Mesenchymal stem cell (in vitro differentiated cells and primary cell): ENCODE data around the gene NRP2.
A peak's percentile ranks its signal among the peaks of the same experiment; 100 is the strongest.

ENCODE experiments used
- DNase-seq: peaks from one replicate; pipeline ENCODE4 v3.0.0-alpha.2; 2013
- H2AFZ ChIP-seq: one replicate; pipeline ENCODE4 v1.6.1; 2013; ENCODE audit warnings: low read depth, mild to moderate bottlenecking, control low read depth, inconsistent platforms, low read length, moderate library complexity
- H2AK5ac ChIP-seq: 2 replicates; pipeline ENCODE4 v1.6.1; 2013; ENCODE audit warnings: low read length, moderate library complexity, mild to moderate bottlenecking, inconsistent platforms; ENCODE audit not compliant: severe bottlenecking
- H2BK120ac ChIP-seq: one replicate; pipeline ENCODE4 v1.6.1; 2013; ENCODE audit warnings: low read depth, mild to moderate bottlenecking, inconsistent platforms, low read length, moderate library complexity
- H2BK12ac ChIP-seq, 2 experiments: one replicate each; pipeline ENCODE4 v1.6.1; 2013; ENCODE audit warnings: inconsistent platforms in 2 of 2, low read length in 2 of 2, mild to moderate bottlenecking in 2 of 2, moderate library complexity in 2 of 2, control low read depth in 1 of 2
- H2BK15ac ChIP-seq: one replicate; pipeline ENCODE4 v1.6.1; 2013; ENCODE audit warnings: mild to moderate bottlenecking, low read depth, inconsistent platforms; ENCODE audit not compliant: poor library complexity, severe bottlenecking
- H2BK5ac ChIP-seq: 2 replicates; pipeline ENCODE4 v1.6.1; 2013; ENCODE audit warnings: low read depth, mild to moderate bottlenecking, low read length, control low read depth, inconsistent platforms; ENCODE audit not compliant: poor library complexity, severe bottlenecking
- H3K14ac ChIP-seq, 2 experiments: one replicate each; pipeline ENCODE4 v1.6.1; 2013; ENCODE audit warnings: inconsistent platforms in 2 of 2, low read length in 2 of 2, control low read depth in 1 of 2, mild to moderate bottlenecking in 1 of 2, moderate library complexity in 1 of 2
- H3K18ac ChIP-seq, 2 experiments: one replicate each; pipeline ENCODE4 v1.6.1; 2013; ENCODE audit warnings: inconsistent platforms in 2 of 2, low read length in 2 of 2, control low read depth in 1 of 2, low read depth in 1 of 2, mild to moderate bottlenecking in 1 of 2
- H3K23ac ChIP-seq, 2 experiments: one replicate each; pipeline ENCODE4 v1.6.1; 2013; ENCODE audit warnings: inconsistent platforms in 2 of 2, low read length in 2 of 2, mild to moderate bottlenecking in 2 of 2, moderate library complexity in 2 of 2, control low read depth in 1 of 2
- H3K27ac ChIP-seq: 2 replicates; pipeline ENCODE4 v1.5.1; 2013; ENCODE audit warnings: mild to moderate bottlenecking, moderate library complexity, low read length, control low read depth, inconsistent platforms; ENCODE audit not compliant: poor library complexity, severe bottlenecking
- H3K27me3 ChIP-seq, 2 experiments: 2 replicates each; pipeline versions ENCODE4 v1.6.1 to v1.7.0; 2013; ENCODE audit warnings: low read length in 2 of 2, mild to moderate bottlenecking in 2 of 2, moderate library complexity in 2 of 2, control low read depth in 1 of 2, inconsistent platforms in 1 of 2; ENCODE audit not compliant: control insufficient read depth in 1 of 2, insufficient read depth in 1 of 2
- H3K36me3 ChIP-seq, 2 experiments: 2 replicates each; pipeline versions ENCODE4 v1.6.1 to v1.7.0; 2013; ENCODE audit warnings: low read length in 2 of 2, control low read depth in 1 of 2, inconsistent platforms in 1 of 2, low read depth in 1 of 2, mild to moderate bottlenecking in 1 of 2; ENCODE audit not compliant: insufficient read depth in 2 of 2, control insufficient read depth in 1 of 2
- H3K4ac ChIP-seq, 2 experiments: one replicate each; pipeline ENCODE4 v1.6.1; 2013; ENCODE audit warnings: inconsistent platforms in 2 of 2, low read length in 2 of 2, mild to moderate bottlenecking in 2 of 2, moderate library complexity in 2 of 2, control low read depth in 1 of 2, low read depth in 1 of 2
- H3K4me1 ChIP-seq: 2 replicates; pipeline ENCODE4 v1.6.1; 2013; ENCODE audit warnings: low read depth, low read length, control low read depth; ENCODE audit not compliant: control insufficient read depth, insufficient read depth
- H3K4me2 ChIP-seq: 2 replicates; pipeline ENCODE4 v1.6.1; 2013; ENCODE audit warnings: low read length, mild to moderate bottlenecking, inconsistent platforms; ENCODE audit not compliant: poor library complexity, severe bottlenecking
- H3K4me3 ChIP-seq, 2 experiments: 2 replicates each; pipeline versions ENCODE4 v1.5.1 to v1.7.0; 2013; ENCODE audit warnings: low read length in 2 of 2, mild to moderate bottlenecking in 2 of 2, control low read depth in 1 of 2, low read depth in 1 of 2; ENCODE audit not compliant: insufficient read depth in 1 of 2
- H3K79me1 ChIP-seq: replicated peaks from 2 replicates; pipeline ENCODE4 v1.6.1; 2013; ENCODE audit warnings: mild to moderate bottlenecking, control low read depth, low read length, inconsistent platforms; ENCODE audit not compliant: poor library complexity, severe bottlenecking
- H3K9ac ChIP-seq: 2 replicates; pipeline ENCODE4 v1.7.0; 2013; ENCODE audit warnings: mild to moderate bottlenecking, low read length, moderate library complexity
- H3K9me3 ChIP-seq: 2 replicates; pipeline ENCODE4 v1.7.0; 2013; ENCODE audit warnings: mild to moderate bottlenecking, low read length; ENCODE audit not compliant: control insufficient read depth
- H4K8ac ChIP-seq: one replicate; pipeline ENCODE4 v1.6.1; 2013; ENCODE audit warnings: inconsistent platforms, mild to moderate bottlenecking, low read length, moderate library complexity
- H4K91ac ChIP-seq: one replicate; pipeline ENCODE4 v1.6.1; 2013; ENCODE audit warnings: mild to moderate bottlenecking, low read length, inconsistent platforms
- WGBS: methylation state at CpG from one replicate; pipeline ENCODE4 v1.1.7; 2013; ENCODE audit warnings: mixed read lengths; 5-methylcytosine and 5-hydroxymethylcytosine counted together

Gene NRP2

GRCh38 chr2:205827809-205828365, 145.6 kb downstream of the NRP2 start:
- Histone ChIP-seq H3K9me3 (no peaks in the 10 kb centered on the region), H2BK15ac (no peak overlapping the region), H2BK12ac (no peak overlapping the region), H3K4me3 (no peak overlapping the region), H2BK120ac (no peak overlapping the region), H3K23ac (peak overlapping the region in 1 of 2 experiments; percentile 29), H4K91ac (no peak overlapping the region), H3K4ac (no peak overlapping the region), H3K18ac (peak overlapping the region in 1 of 2 experiments; percentile 24), H3K4me1 (no peaks in the 10 kb centered on the region), H2AK5ac (no peak overlapping the region), H2BK5ac (no peak overlapping the region), H3K27ac (no peak overlapping the region), H3K36me3 (no peaks in the 10 kb centered on the region), H3K9ac (no peak overlapping the region), H3K79me1 (no peaks in the 10 kb centered on the region), H4K8ac (peak overlapping the region; percentile 8), H3K27me3 (peaks cover 0 to 11% of the 10 kb centered on the region in 2 experiments), H3K4me2 (no peak overlapping the region), H3K14ac (peak overlapping the region in 1 of 2 experiments; percentile 48), H2AFZ (no peak overlapping the region)
- WGBS: 41% methylated on average over 9 of the region's 9 CpGs
- DNase-seq: no peak

GRCh38 chr2:205833864-205834263, 151.6 kb downstream of the NRP2 start:
- no peak overlapping the region for H2BK15ac ChIP-seq
- no peak overlapping the region for H3K4me3 ChIP-seq
- 58% methylated on average over 2 of the region's 2 CpGs for WGBS

GRCh38 chr2:205834796-205835195, 152.5 kb downstream of the NRP2 start:
- no peak overlapping the region for H3K4me3 ChIP-seq
- 100% methylated on average over 1 of the region's 3 CpGs for WGBS

More at GRCh38 chr2:205833864-205834263, 151.6 kb downstream of the NRP2 start:
- no peak overlapping the region for H2AFZ ChIP-seq
- peaks cover 6 to 13% of the 10 kb centered on the region in 2 experiments for H3K27me3 ChIP-seq
- H4K91ac ChIP-seq: no peak overlapping the region
- no peak overlapping the region for H2BK5ac ChIP-seq
- no peak overlapping the region for H2AK5ac ChIP-seq
- H3K9me3 ChIP-seq: peaks cover 7% of the 10 kb centered on the region
- H3K4me2 ChIP-seq: no peak overlapping the region
- no peak overlapping the region for H3K14ac ChIP-seq
- H3K9ac ChIP-seq: no peak overlapping the region
- H3K23ac ChIP-seq: no peak overlapping the region
- H3K4me1 ChIP-seq: no peaks in the 10 kb centered on the region
- no peak overlapping the region for H2BK120ac ChIP-seq
- H3K4ac ChIP-seq: no peak overlapping the region
- H3K36me3 ChIP-seq: no peaks in the 10 kb centered on the region
- no peak overlapping the region for H2BK12ac ChIP-seq
- H4K8ac ChIP-seq: no peak overlapping the region
- no peak overlapping the region for H3K18ac ChIP-seq
- no peak overlapping the region for H3K27ac ChIP-seq
- H3K79me1 ChIP-seq: no peaks in the 10 kb centered on the region
- DNase-seq: no peak

GRCh38 chr2:205835251-205835791, 153.0 kb downstream of the NRP2 start:
- no peaks in the 10 kb centered on the region for H3K79me1 ChIP-seq
- H2BK15ac ChIP-seq: no peak overlapping the region
- no peak overlapping the region for H3K9ac ChIP-seq
- no peak overlapping the region for H2BK5ac ChIP-seq
- H2BK120ac ChIP-seq: no peak overlapping the region
- WGBS: 72% methylated on average over 4 of the region's 4 CpGs
- no peak overlapping the region for H3K4me3 ChIP-seq
- DNase-seq: peak; percentile 5
- no peak overlapping the region for H2AFZ ChIP-seq
- no peak overlapping the region for H3K4me2 ChIP-seq
- H4K91ac ChIP-seq: no peak overlapping the region
- no peak overlapping the region for H2AK5ac ChIP-seq
- H3K9me3 ChIP-seq: peaks cover 7% of the 10 kb centered on the region
- H3K27me3 ChIP-seq: peaks cover 6 to 13% of the 10 kb centered on the region in 2 experiments
- H3K36me3 ChIP-seq: no peaks in the 10 kb centered on the region
- no peak overlapping the region for H4K8ac ChIP-seq
- no peak overlapping the region for H3K14ac ChIP-seq
- no peak overlapping the region for H3K18ac ChIP-seq
- no peak overlapping the region for H3K23ac ChIP-seq
- no peak overlapping the region for H2BK12ac ChIP-seq
- no peak overlapping the region for H3K27ac ChIP-seq
- H3K4ac ChIP-seq: no peak overlapping the region
- H3K4me1 ChIP-seq: no peaks in the 10 kb centered on the region

More at GRCh38 chr2:205834796-205835195, 152.5 kb downstream of the NRP2 start:
- no peak overlapping the region for H2BK120ac ChIP-seq
- H3K79me1 ChIP-seq: no peaks in the 10 kb centered on the region
- no peaks in the 10 kb centered on the region for H3K4me1 ChIP-seq
- no peak overlapping the region for H2BK5ac ChIP-seq
- no peak overlapping the region for H3K9ac ChIP-seq
- H3K4me2 ChIP-seq: no peak overlapping the region
- no peak overlapping the region for H3K18ac ChIP-seq
- no peak overlapping the region for H2BK15ac ChIP-seq
- H4K91ac ChIP-seq: no peak overlapping the region
- no peaks in the 10 kb centered on the region for H3K36me3 ChIP-seq
- H2AFZ ChIP-seq: no peak overlapping the region
- peaks cover 6 to 13% of the 10 kb centered on the region in 2 experiments for H3K27me3 ChIP-seq
- H3K4ac ChIP-seq: no peak overlapping the region
- peak; percentile 49 for DNase-seq
- no peak overlapping the region for H3K27ac ChIP-seq
- peaks cover 7% of the 10 kb centered on the region for H3K9me3 ChIP-seq
- no peak overlapping the region for H3K14ac ChIP-seq
- H2AK5ac ChIP-seq: no peak overlapping the region
- H2BK12ac ChIP-seq: no peak overlapping the region
- no peak overlapping the region for H3K23ac ChIP-seq
- H4K8ac ChIP-seq: no peak overlapping the region
